ENCODE results near the gene NME3. TPM values are rescaled to one million over a fixed set of nuclear protein-coding genes. Genes with fewer than 3 reads are reported as not detected.

NME3 gene
- total and polyA plus RNA-seq, 4 donors = 10.4 to 38.0 (median 19.4) TPM

- no peaks in the 10 kb centered on the region for H3K9me3 ChIP-seq (ENCODE audit: control insufficient read depth in 4 of 4, low read length in 3 of 4)
- H3K4me3 ChIP-seq (ENCODE audit: low read depth in 1 of 3, low read length in 3 of 3) = no peak overlapping the region
- no peak overlapping the region for H3K9ac ChIP-seq (ENCODE audit: low read depth in 1 of 2, low read length in 2 of 2)
- H3K27me3 ChIP-seq (ENCODE audit: control insufficient read depth in 4 of 4, insufficient read depth in 4 of 4, low read length in 3 of 4) = no peaks in the 10 kb centered on the region
- H3K27ac ChIP-seq (ENCODE audit: low read depth in 1 of 2, low read length in 2 of 2) = no peak overlapping the region
- H3K4me1 ChIP-seq (ENCODE audit: control insufficient read depth in 4 of 4, insufficient read depth in 4 of 4, low read length in 3 of 4) = no peaks in the 10 kb centered on the region
- no peak for TF ChIP-seq RXRA (IDR thresholded peaks at IDR 0.05)
- no peak for TF ChIP-seq REST (IDR thresholded peaks at IDR 0.05)
- no peak for TF ChIP-seq HNF4G (IDR thresholded peaks at IDR 0.05)
- TF ChIP-seq TAF1 (conservative IDR thresholded peaks at IDR 0.05) = no peak
- TF ChIP-seq YY1 (IDR thresholded peaks at IDR 0.05) = no peak
- TF ChIP-seq MAX (IDR thresholded peaks at IDR 0.05) = no peak
- no peak for TF ChIP-seq GABPA (IDR thresholded peaks at IDR 0.05 in 1 of 2, conservative IDR thresholded peaks at IDR 0.05 in 1 of 2)
- TF ChIP-seq FOXA1 (IDR thresholded peaks at IDR 0.05) = no peak
- 87% methylated on average over 24 of the region's 24 CpGs for WGBS
- peaks cover 7 to 62% (median 18%) of the 10 kb centered on the region in 4 donors for H3K36me3 ChIP-seq (ENCODE audit: control insufficient read depth in 4 of 4, insufficient read depth in 3 of 4, low read depth in 1 of 4, low read length in 3 of 4)
- peak; percentile 59 for DNase-seq (ENCODE audit: low spot score)
These were observed 8.3 kb downstream of the NME3 start for GRCh38 chr16:1762879-1763520.

- TF ChIP-seq FOXA1 (IDR thresholded peaks at IDR 0.05) (no peak), HNF4A (conservative IDR thresholded peaks at IDR 0.05) (no peak), CTCF (IDR thresholded peaks at IDR 0.05; ENCODE audit: low read depth, low read length, missing input control) (no peak), RAD21 (IDR thresholded peaks at IDR 0.05) (no peak), NR2F2 (IDR thresholded peaks at IDR 0.05) (no peak), HNF4G (IDR thresholded peaks at IDR 0.05) (no peak), SP1 (IDR thresholded peaks at IDR 0.05) (no peak), TAF1 (conservative IDR thresholded peaks at IDR 0.05) (no peak), ZBTB33 (IDR thresholded peaks at IDR 0.05) (no peak)
- Histone ChIP-seq H3K4me1 (ENCODE audit: control insufficient read depth in 4 of 4, insufficient read depth in 4 of 4, low read length in 3 of 4) (no peaks in the 10 kb centered on the region), H3K36me3 (ENCODE audit: control insufficient read depth in 4 of 4, insufficient read depth in 3 of 4, low read depth in 1 of 4, low read length in 3 of 4) (peaks cover 9 to 60% (median 18%) of the 10 kb centered on the region in 4 donors), H3K9ac (ENCODE audit: low read depth in 1 of 2, low read length in 2 of 2) (no peak overlapping the region), H3K27ac (ENCODE audit: low read depth in 1 of 2, low read length in 2 of 2) (no peak overlapping the region), H3K9me3 (ENCODE audit: control insufficient read depth in 4 of 4, low read length in 3 of 4) (no peaks in the 10 kb centered on the region), H3K27me3 (ENCODE audit: control insufficient read depth in 4 of 4, insufficient read depth in 4 of 4, low read length in 3 of 4) (no peaks in the 10 kb centered on the region), H3K4me3 (ENCODE audit: low read depth in 1 of 3, low read length in 3 of 3) (no peak overlapping the region)
- no peak for DNase-seq (ENCODE audit: low spot score)
- 96% methylated on average over 30 of the region's 30 CpGs for WGBS
These were observed 9.0 kb downstream of the NME3 start for GRCh38 chr16:1762196-1762878.
